Esophagus muscularis mucosa (tissue), 3 donors: Measurements from ENCODE around the gene ZXDC.

ENCODE experiments used
- POLR2A ChIP-seq: fragments of 450-650 bp; IDR thresholded peaks from one replicate; pipeline ENCODE4 v1.6.1; 2017; ENCODE audit warnings: antibody characterized with exemption, moderate library complexity, mild to moderate bottlenecking, low read depth
- POLR2AphosphoS5 ChIP-seq, 2 donors: sonication (generic); formaldehyde crosslinking; IDR thresholded peaks; one replicate each; pipeline ENCODE4 v1.6.1; 2017; ENCODE audit warnings: antibody characterized with exemption in 2 of 2
- TF ChIP-seq, protein P1 (sequence below), 3 experiments: fragments of 200-600 bp in 2 of 3; fragments of 450-650 bp in 1 of 3; sonication (generic) in 2 of 3; IDR thresholded peaks; one replicate each; pipeline ENCODE4 v1.5.1; 2017 to 2019; ENCODE audit warnings: antibody characterized with exemption in 3 of 3, mild to moderate bottlenecking in 2 of 3, moderate library complexity in 1 of 3

DNA sequence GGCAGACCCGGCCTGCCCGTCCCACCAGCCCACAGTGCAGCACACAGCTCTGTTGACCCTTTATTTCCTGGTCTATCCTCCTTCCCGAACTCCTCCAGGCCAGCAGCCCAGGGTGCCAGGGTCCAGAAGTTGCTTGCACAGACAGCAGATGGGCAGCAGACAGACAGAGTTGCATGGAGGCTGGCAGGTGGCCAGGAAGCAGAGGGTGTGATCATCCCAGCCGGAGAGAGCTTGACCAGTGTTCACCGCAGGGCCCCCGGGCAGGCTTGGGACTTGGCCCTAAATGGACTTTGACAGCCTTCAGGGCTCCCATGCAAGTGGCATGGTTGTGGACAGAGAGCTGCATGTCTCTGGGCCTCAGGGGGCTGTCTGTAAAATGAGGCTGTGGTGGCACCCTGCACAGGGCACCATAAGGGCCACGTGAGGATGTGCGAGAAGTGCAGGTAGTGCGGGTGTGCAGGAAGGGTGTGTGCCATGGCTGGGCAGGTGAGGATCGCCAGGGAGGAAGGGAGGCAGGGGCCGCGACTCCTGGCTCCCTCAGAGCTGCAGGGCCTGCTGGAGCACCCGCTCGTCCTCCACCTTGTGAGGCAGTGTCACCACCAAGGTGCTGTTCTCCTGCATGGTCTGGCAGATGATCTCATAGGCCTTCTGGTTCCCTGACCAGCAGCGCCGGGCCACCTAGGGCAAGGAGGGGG is 6.3 kb upstream of the ZXDC start:
- TF ChIP-seq, protein P1, sequence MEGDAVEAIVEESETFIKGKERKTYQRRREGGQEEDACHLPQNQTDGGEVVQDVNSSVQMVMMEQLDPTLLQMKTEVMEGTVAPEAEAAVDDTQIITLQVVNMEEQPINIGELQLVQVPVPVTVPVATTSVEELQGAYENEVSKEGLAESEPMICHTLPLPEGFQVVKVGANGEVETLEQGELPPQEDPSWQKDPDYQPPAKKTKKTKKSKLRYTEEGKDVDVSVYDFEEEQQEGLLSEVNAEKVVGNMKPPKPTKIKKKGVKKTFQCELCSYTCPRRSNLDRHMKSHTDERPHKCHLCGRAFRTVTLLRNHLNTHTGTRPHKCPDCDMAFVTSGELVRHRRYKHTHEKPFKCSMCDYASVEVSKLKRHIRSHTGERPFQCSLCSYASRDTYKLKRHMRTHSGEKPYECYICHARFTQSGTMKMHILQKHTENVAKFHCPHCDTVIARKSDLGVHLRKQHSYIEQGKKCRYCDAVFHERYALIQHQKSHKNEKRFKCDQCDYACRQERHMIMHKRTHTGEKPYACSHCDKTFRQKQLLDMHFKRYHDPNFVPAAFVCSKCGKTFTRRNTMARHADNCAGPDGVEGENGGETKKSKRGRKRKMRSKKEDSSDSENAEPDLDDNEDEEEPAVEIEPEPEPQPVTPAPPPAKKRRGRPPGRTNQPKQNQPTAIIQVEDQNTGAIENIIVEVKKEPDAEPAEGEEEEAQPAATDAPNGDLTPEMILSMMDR (IDR thresholded peaks at IDR 0.05): no peak
- TF ChIP-seq POLR2A: no peak
- no peak for TF ChIP-seq POLR2AphosphoS5 (IDR thresholded peaks at IDR 0.05)
